Parathyroid adenoma (tissue), 2 donors: Measurements from ENCODE around the gene PIWIL1.

Experiments
- H2AFZ ChIP-seq: fragments of 300-600 bp; sonication (generic); one replicate; pipeline ENCODE4 v1.7.0; 2017; ENCODE audit warnings: antibody characterized with exemption, mild to moderate bottlenecking
- H3K27ac ChIP-seq: fragments of 300-600 bp; sonication (generic); one replicate; pipeline ENCODE4 v1.7.0; 2017
- H3K27me3 ChIP-seq: fragments of 300-600 bp; sonication (generic); one replicate; pipeline ENCODE4 v1.7.0; 2017; ENCODE audit warnings: low read length; ENCODE audit not compliant: control insufficient read depth, insufficient read depth
- H3K36me3 ChIP-seq: fragments of 300-600 bp; sonication (generic); one replicate; pipeline ENCODE4 v1.7.0; 2017; ENCODE audit warnings: low read length; ENCODE audit not compliant: control insufficient read depth, insufficient read depth
- H3K4me1 ChIP-seq: fragments of 300-600 bp; sonication (generic); one replicate; pipeline ENCODE4 v1.7.0; 2017; ENCODE audit warnings: control low read depth
- H3K4me2 ChIP-seq: fragments of 300-600 bp; sonication (generic); one replicate; pipeline ENCODE4 v1.7.0; 2017; ENCODE audit warnings: low read length
- H3K4me3 ChIP-seq: fragments of 300-600 bp; sonication (generic); one replicate; pipeline ENCODE4 v1.7.0; 2017; ENCODE audit warnings: low read depth, low read length
- H3K79me2 ChIP-seq: fragments of 300-600 bp; sonication (generic); one replicate; pipeline ENCODE4 v1.7.0; 2017; ENCODE audit warnings: control low read depth
- H3K9ac ChIP-seq: fragments of 300-600 bp; sonication (generic); one replicate; pipeline ENCODE4 v1.7.0; 2017; ENCODE audit warnings: mild to moderate bottlenecking
- H3K9me3 ChIP-seq: fragments of 300-600 bp; sonication (generic); one replicate; pipeline ENCODE4 v1.7.0; 2017; ENCODE audit warnings: low read length; ENCODE audit not compliant: control insufficient read depth
- CTCF ChIP-seq: fragments of 300-600 bp; sonication (generic); IDR thresholded peaks from one replicate; pipeline ENCODE4 v1.7.0; 2017; ENCODE audit warnings: antibody characterized with exemption, mild to moderate bottlenecking
- donor health status: primary hyperparathyroidism.

Gene PIWIL1

GRCh38 chr12:130382818-130383217 is 45.1 kb downstream of the PIWIL1 start:
- H3K36me3 ChIP-seq, result no peaks in the 10 kb centered on the region
- H3K4me2 ChIP-seq, result no peak overlapping the region
- TF ChIP-seq CTCF, result no peak
- H2AFZ ChIP-seq, result no peak overlapping the region
- H3K27me3 ChIP-seq, result no peaks in the 10 kb centered on the region
- H3K27ac ChIP-seq, result no peak overlapping the region
- no peak overlapping the region for H3K4me3 ChIP-seq
- H3K79me2 ChIP-seq, result no peaks in the 10 kb centered on the region
- H3K9ac ChIP-seq, result no peak overlapping the region
- no peaks in the 10 kb centered on the region for H3K4me1 ChIP-seq
- no peaks in the 10 kb centered on the region for H3K9me3 ChIP-seq

DNA sequence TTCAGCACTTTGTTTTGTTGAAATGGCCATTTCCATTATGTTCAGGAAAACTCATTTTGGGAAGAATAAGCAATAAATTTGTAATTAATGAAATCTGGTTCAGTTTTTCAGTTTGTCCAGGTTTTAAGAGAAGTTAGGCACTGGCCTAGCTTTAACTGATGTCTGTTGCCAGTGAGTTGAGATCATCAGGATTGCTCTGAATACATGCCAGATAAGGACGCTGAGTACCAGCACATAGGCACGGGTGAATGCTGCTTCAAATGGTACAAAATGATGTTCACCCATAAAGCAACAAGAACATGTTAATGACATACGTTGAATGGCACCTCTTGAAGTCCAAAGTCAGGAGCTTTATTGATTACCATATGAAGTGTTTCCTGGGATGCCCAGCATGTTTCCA is 46.5 kb downstream of the PIWIL1 start:
- no peak for TF ChIP-seq CTCF
- no peak overlapping the region for H3K4me3 ChIP-seq

GRCh38 chr12:130385193-130385592 is 47.5 kb downstream of the PIWIL1 start:
- no peaks in the 10 kb centered on the region for H3K27me3 ChIP-seq
- no peaks in the 10 kb centered on the region for H3K4me1 ChIP-seq
- no peak for TF ChIP-seq CTCF
- H3K36me3 ChIP-seq, result no peaks in the 10 kb centered on the region
- H3K79me2 ChIP-seq, result no peaks in the 10 kb centered on the region
- no peak overlapping the region for H3K4me2 ChIP-seq
- no peak overlapping the region for H3K27ac ChIP-seq
- H3K9me3 ChIP-seq, result no peaks in the 10 kb centered on the region
- no peak overlapping the region for H3K9ac ChIP-seq
- H2AFZ ChIP-seq, result no peak overlapping the region
- H3K4me3 ChIP-seq, result no peak overlapping the region

More for the DNA sequence above, 46.5 kb downstream of the PIWIL1 start:
- H3K4me2 ChIP-seq, result no peak overlapping the region
- H3K27ac ChIP-seq, result no peak overlapping the region
- H3K79me2 ChIP-seq, result no peaks in the 10 kb centered on the region
- H2AFZ ChIP-seq, result no peak overlapping the region
- no peaks in the 10 kb centered on the region for H3K36me3 ChIP-seq
- no peaks in the 10 kb centered on the region for H3K9me3 ChIP-seq
- H3K4me1 ChIP-seq, result no peaks in the 10 kb centered on the region
- H3K9ac ChIP-seq, result no peak overlapping the region
- no peaks in the 10 kb centered on the region for H3K27me3 ChIP-seq

DNA sequence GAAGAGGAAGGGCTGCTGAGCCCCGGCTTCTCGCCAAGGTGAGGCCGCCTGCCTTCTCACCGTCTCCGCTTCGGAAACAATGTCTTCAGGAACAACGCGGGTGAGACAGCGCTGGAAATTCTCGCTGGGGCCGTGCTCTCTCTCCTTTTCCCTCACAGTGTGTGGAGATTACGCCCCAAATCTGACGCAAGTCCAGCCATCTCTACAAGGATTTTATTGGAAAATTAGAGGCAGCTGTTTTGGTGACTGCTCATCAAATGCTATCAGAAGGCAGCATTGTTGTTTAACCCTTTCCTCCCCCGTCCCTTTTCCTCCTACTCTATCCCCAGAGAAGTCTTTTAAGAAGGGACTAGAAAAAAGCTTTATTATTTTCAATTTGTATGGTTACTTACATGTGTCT is 53.5 kb downstream of the PIWIL1 start:
- Histone ChIP-seq H3K4me3 (no peak overlapping the region), H3K4me2 (no peak overlapping the region), H3K4me1 (no peaks in the 10 kb centered on the region), H3K27ac (no peak overlapping the region), H2AFZ (no peak overlapping the region), H3K9me3 (no peaks in the 10 kb centered on the region), H3K79me2 (no peaks in the 10 kb centered on the region), H3K9ac (no peak overlapping the region), H3K36me3 (no peaks in the 10 kb centered on the region), H3K27me3 (no peaks in the 10 kb centered on the region)
- TF ChIP-seq CTCF, result no peak

DNA sequence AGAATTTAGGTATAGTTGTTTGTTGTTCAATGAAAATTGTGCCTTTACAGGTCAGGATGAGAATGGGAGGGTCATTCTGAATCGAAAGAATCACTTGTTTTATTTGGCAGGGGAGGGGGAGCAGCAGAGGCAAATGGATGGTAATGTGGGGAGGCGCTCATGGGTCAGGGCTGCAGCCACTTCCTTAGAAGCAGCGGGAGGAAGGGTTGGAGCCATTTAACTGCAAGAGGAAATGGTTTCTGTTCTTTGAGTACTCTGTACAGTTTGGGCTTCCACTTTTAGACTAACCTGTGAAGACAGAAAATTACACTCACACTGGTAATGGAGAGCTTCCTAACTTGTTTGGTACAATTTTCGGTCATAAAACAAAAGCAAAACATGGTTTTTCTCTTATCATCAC is 57.2 kb downstream of the PIWIL1 start:
- Histone ChIP-seq H3K9me3 (no peaks in the 10 kb centered on the region), H3K27me3 (no peaks in the 10 kb centered on the region), H3K79me2 (no peaks in the 10 kb centered on the region), H3K4me2 (no peak overlapping the region), H2AFZ (no peak overlapping the region), H3K4me1 (no peaks in the 10 kb centered on the region), H3K27ac (no peak overlapping the region), H3K4me3 (no peak overlapping the region), H3K9ac (no peak overlapping the region), H3K36me3 (no peaks in the 10 kb centered on the region)
- TF ChIP-seq CTCF, result no peak
